Memory B cell (primary cell): Measurements from ENCODE around the gene PRKAR2B.

Experiments
- ATAC-seq: fragments of 150-1000 bp; cut with Tn5 transposase; 2 replicates; pipeline ENCODE4 v1.10.0; 2021; ENCODE audit warnings: low read depth, mild to moderate bottlenecking, moderate library complexity
- DNase-seq, 2 donors: peaks; one replicate each; pipeline ENCODE4 v3.0.0; 2022; ENCODE audit warnings: low spot score in 2 of 2
- H3K27ac Mint-ChIP-seq: one replicate; pipeline ENCODE4 v1.8.0; 2022; ENCODE audit warnings: mild to moderate bottlenecking, moderate library complexity, mixed read lengths
- H3K27me3 Mint-ChIP-seq: one replicate; pipeline ENCODE4 v1.8.0; 2022; ENCODE audit warnings: mixed read lengths
- H3K36me3 Mint-ChIP-seq: one replicate; pipeline ENCODE4 v1.8.0; 2022; ENCODE audit warnings: mild to moderate bottlenecking, mixed read lengths
- H3K4me1 Mint-ChIP-seq: one replicate; pipeline ENCODE4 v1.8.0; 2022; ENCODE audit warnings: mixed read lengths
- H3K4me3 Mint-ChIP-seq: one replicate; pipeline ENCODE4 v1.8.0; 2022; ENCODE audit warnings: mild to moderate bottlenecking, moderate library complexity, mixed read lengths
- H3K9me3 Mint-ChIP-seq: one replicate; pipeline ENCODE4 v1.8.0; 2022; ENCODE audit warnings: mixed read lengths

PRKAR2B gene

GRCh38 chr7:107068156-107068555 is 23.7 kb downstream of the PRKAR2B start:
- H3K4me1 Mint-ChIP-seq: peaks cover 3% of the 10 kb centered on the region
- ATAC-seq (no peak), DNase-seq (no peak)
- no peaks in the 10 kb centered on the region for H3K9me3 Mint-ChIP-seq
- no peaks in the 10 kb centered on the region for H3K36me3 Mint-ChIP-seq
- H3K4me3 Mint-ChIP-seq: no peak overlapping the region
- no peak overlapping the region for H3K27ac Mint-ChIP-seq
- peaks cover 1% of the 10 kb centered on the region for H3K27me3 Mint-ChIP-seq

DNA sequence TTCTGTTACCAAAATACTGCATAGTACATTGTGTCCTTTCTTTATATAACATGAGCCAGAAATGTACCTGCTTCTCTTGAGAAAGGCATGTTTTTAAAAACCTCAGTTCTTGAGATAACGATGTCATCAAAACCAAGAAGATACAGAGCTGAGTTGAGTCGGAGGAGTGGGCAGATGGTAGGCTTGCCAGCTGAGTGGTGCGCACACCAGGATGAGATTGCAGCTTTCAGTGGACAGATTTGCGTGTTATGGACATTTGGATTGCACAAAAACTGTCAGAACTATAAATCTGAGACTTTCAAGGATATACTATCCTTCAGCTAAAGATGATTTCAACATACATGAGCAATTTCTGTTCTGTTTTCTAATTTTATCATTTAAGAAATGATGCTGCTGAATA is 25.0 kb downstream of the PRKAR2B start:
- Mint-ChIP-seq H3K4me1 (peaks cover 3% of the 10 kb centered on the region), H3K27me3 (peaks cover 1% of the 10 kb centered on the region), H3K4me3 (no peak overlapping the region), H3K27ac (no peak overlapping the region), H3K9me3 (no peaks in the 10 kb centered on the region), H3K36me3 (no peaks in the 10 kb centered on the region)
- DNase-seq (no peak), ATAC-seq (no peak)

DNA sequence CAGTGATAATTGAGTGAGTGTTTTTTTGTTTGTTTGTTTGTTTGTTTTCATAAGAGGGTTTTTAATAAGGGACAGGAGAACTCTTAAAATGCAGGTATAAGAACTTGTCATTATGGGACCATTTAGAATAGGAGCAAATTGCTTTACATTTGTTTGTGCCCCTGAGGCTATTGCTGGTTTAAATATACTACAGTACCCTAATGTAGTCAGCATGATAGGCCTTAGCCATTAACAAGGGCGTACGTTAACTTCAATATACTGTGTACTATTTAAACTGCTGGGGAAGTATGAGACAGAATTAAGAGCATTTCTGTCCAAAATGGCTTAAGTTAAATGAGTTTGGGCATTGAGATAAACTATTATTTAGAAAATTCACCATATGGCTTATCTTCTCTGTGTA is 26.2 kb downstream of the PRKAR2B start:
- ATAC-seq (no peak), DNase-seq (no peak)
- peaks cover 1% of the 10 kb centered on the region for H3K27me3 Mint-ChIP-seq
- no peak overlapping the region for H3K27ac Mint-ChIP-seq
- peaks cover 3% of the 10 kb centered on the region for H3K4me1 Mint-ChIP-seq
- no peaks in the 10 kb centered on the region for H3K9me3 Mint-ChIP-seq
- H3K36me3 Mint-ChIP-seq: no peaks in the 10 kb centered on the region
- H3K4me3 Mint-ChIP-seq: no peak overlapping the region

GRCh38 chr7:107071129-107071528 is 26.6 kb downstream of the PRKAR2B start:
- no peak for ATAC-seq
- Mint-ChIP-seq H3K27me3 (peaks cover under 1% of the 10 kb centered on the region), H3K4me3 (no peak overlapping the region), H3K9me3 (no peaks in the 10 kb centered on the region), H3K27ac (no peak overlapping the region), H3K4me1 (peaks cover 3% of the 10 kb centered on the region), H3K36me3 (no peaks in the 10 kb centered on the region)
- DNase-seq: no peak

DNA sequence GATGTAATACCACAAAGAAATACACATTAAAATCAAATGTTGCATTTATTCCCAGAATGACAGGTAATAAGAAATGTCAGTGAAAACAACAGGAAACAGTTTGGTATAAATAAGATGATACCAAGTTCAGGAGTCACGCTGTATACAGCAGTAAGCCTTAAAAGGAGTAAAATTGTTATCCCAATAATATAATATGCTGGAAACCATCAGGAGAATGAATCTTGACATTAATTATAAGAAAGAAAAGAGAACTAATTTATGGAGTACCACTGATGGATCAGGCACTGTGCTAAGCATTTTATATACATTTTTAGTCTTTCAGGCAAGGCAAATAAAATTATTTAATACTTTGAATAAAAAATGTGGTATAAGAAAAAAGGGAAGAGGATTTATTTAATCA is 27.6 kb downstream of the PRKAR2B start:
- peaks cover 3% of the 10 kb centered on the region for H3K4me1 Mint-ChIP-seq
- H3K27ac Mint-ChIP-seq: no peak overlapping the region
- DNase-seq: no peak
- H3K36me3 Mint-ChIP-seq: no peaks in the 10 kb centered on the region
- H3K27me3 Mint-ChIP-seq: no peaks in the 10 kb centered on the region
- no peak for ATAC-seq
- H3K4me3 Mint-ChIP-seq: no peak overlapping the region
- no peaks in the 10 kb centered on the region for H3K9me3 Mint-ChIP-seq

DNA sequence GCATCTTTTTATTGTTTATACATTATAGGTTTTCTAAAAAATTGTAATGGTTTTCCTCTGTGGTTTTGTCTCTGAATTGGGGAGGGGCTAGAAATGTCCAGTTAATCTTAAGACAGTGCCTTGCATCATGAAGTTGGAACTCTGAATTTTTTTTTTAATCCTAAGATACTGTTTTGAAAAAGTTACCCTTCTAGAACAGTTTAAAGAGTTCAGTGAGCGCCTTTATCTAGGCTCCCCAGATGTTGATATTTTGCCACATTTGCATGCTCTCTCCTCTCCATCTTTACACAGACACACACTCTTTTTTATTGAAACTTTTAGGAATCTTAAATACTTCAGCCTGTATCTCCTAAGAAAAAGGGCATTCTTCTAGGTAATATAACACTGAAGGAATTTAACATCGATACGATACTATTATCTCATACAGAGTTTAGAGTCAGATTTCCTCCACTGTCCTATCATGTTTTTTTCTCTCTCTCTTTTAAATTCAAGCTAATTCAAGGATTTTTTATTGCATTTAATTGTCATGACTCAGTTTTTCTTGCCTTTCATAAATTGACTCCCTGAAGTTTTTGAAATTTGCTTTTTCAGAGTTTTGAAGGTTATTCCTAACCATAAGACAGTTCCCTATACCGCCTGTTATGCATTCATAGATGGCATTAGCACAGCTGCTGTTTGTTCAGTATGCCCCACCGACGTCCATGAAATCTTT is 31.5 kb downstream of the PRKAR2B start:
- no peaks in the 10 kb centered on the region for H3K9me3 Mint-ChIP-seq
- H3K27me3 Mint-ChIP-seq: no peaks in the 10 kb centered on the region
- H3K27ac Mint-ChIP-seq: no peak overlapping the region
- no peak for DNase-seq
- no peaks in the 10 kb centered on the region for H3K4me1 Mint-ChIP-seq
- no peaks in the 10 kb centered on the region for H3K36me3 Mint-ChIP-seq
- no peak for ATAC-seq
- no peak overlapping the region for H3K4me3 Mint-ChIP-seq

DNA sequence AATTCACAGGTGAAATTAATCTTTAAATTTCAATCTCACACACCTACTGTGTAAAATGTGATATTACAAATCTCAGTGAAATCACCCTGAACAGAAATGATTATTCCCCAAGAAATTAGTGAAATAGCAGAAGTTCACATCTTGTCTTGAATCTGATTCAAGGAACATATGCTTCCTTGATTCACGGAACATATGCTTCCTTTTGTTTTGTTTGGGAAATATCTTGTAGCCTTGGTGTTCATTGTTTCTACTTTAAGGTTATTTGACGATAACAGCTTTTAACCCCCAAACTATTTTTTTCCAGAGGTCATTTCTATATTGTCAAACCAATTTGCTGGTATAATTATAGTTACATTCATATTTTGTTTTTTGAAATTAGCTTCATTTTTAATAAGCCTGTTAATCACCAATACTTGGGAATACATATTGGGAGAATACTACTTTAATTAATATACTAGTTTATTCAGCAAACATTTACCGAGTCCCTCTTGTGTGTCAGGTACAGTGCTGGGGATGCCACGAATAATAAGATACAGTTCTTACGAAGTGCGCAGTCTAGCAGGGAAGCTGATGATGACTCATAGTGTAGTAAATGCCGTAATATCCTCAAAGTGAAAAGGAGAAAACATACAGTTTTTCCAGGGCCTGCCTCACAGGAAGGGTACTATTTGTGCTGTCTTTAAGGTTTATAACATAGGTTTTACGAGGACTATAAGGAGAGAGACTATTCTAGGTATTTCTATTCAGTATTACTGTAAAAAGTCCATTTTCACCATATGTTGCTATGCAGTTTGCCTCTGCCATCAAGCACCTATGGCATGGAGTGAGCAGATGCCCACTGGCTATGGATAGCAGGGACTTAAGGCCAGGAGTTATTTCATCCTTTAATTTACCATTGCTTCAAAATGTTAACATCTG is 32.5 kb downstream of the PRKAR2B start:
- Mint-ChIP-seq H3K27ac (no peak overlapping the region), H3K27me3 (no peaks in the 10 kb centered on the region), H3K4me3 (no peak overlapping the region), H3K36me3 (no peaks in the 10 kb centered on the region), H3K9me3 (no peaks in the 10 kb centered on the region), H3K4me1 (no peaks in the 10 kb centered on the region)
- ATAC-seq (no peak), DNase-seq (no peak)

- Mint-ChIP-seq H3K4me3 (no peak overlapping the region), H3K36me3 (no peaks in the 10 kb centered on the region), H3K9me3 (no peaks in the 10 kb centered on the region), H3K4me1 (no peaks in the 10 kb centered on the region), H3K27me3 (no peaks in the 10 kb centered on the region), H3K27ac (no peak overlapping the region)
- ATAC-seq (no peak), DNase-seq (no peak)
Measured at GRCh38 chr7:107077699-107078516, 33.4 kb downstream of the PRKAR2B start.

- Mint-ChIP-seq H3K36me3 (no peaks in the 10 kb centered on the region), H3K27ac (no peak overlapping the region)
Measured at GRCh38 chr7:107078517-107078966, 34.0 kb downstream of the PRKAR2B start.

DNA sequence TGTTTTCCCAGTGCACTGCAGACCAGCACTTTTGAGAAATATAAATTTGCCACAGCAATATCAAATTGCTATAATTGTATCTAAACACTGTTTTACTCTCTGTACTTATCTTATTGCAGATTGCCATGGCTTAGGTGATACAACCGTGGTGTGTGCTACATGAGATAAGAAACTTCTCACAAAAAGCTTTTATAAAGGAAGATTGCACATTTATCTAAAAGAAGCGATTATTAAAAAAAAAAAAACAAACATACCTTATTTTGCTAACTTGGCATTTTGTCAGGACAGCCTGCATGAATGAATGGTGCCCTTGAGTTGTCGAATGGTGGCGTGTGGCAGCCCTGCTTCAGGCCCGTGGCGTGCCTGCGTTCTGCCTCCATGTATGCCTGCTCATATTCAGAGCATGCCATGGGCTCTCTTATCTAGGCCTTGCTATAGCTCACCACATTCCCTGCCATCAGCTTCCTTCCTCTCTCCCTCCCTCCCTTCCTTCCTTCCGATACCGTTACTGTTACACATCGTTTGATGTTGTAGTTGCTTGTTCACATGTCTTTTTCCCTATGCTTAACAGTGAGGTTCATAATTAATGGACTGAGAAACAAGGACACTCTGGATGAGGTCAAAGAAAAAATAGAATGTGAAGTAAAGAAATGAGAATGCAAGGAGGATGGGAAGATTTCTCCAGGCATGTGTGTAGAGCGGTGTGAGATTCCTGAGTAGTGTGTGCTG is 34.9 kb downstream of the PRKAR2B start:
- Mint-ChIP-seq H3K27me3 (no peaks in the 10 kb centered on the region), H3K4me3 (no peak overlapping the region), H3K27ac (no peak overlapping the region), H3K4me1 (no peaks in the 10 kb centered on the region), H3K36me3 (no peaks in the 10 kb centered on the region), H3K9me3 (no peaks in the 10 kb centered on the region)
- no peak for DNase-seq
- no peak for ATAC-seq

More at GRCh38 chr7:107078517-107078966, 34.0 kb downstream of the PRKAR2B start:
- H3K27me3 Mint-ChIP-seq: no peaks in the 10 kb centered on the region
- no peaks in the 10 kb centered on the region for H3K9me3 Mint-ChIP-seq
- ATAC-seq: no peak
- DNase-seq: no peak
- no peak overlapping the region for H3K4me3 Mint-ChIP-seq
- H3K4me1 Mint-ChIP-seq: no peaks in the 10 kb centered on the region

DNA sequence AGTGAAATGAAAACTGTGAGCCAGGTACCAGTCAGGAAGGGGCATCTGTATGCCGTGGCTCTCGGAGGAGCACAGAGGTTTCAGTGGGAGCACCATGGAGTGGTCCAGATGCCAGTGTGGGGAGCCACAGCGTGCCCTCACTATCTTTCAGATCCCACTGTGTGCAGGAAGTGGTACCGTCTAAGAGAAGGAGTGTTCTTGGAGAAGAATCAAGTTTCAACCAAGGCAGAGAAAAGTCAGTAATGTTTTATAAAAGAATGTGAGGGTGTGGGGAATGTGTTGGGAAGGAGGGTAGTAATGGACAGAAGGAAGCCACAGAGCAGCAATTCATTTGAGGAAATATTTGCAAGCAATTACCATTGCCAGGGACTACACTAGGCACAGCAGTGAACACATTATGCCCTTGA is 35.6 kb downstream of the PRKAR2B start:
- Mint-ChIP-seq H3K36me3 (no peaks in the 10 kb centered on the region), H3K9me3 (no peaks in the 10 kb centered on the region), H3K27me3 (no peaks in the 10 kb centered on the region), H3K27ac (no peak overlapping the region), H3K4me1 (no peaks in the 10 kb centered on the region), H3K4me3 (no peak overlapping the region)
- DNase-seq (no peak), ATAC-seq (no peak)

GRCh38 chr7:107080533-107080932 is 36.0 kb downstream of the PRKAR2B start:
- H3K27me3 Mint-ChIP-seq: no peaks in the 10 kb centered on the region
- H3K4me1 Mint-ChIP-seq: no peaks in the 10 kb centered on the region
- H3K27ac Mint-ChIP-seq: no peak overlapping the region
- no peak for ATAC-seq
- H3K4me3 Mint-ChIP-seq: no peak overlapping the region
- H3K36me3 Mint-ChIP-seq: no peaks in the 10 kb centered on the region
- DNase-seq: no peak
- H3K9me3 Mint-ChIP-seq: no peaks in the 10 kb centered on the region

DNA sequence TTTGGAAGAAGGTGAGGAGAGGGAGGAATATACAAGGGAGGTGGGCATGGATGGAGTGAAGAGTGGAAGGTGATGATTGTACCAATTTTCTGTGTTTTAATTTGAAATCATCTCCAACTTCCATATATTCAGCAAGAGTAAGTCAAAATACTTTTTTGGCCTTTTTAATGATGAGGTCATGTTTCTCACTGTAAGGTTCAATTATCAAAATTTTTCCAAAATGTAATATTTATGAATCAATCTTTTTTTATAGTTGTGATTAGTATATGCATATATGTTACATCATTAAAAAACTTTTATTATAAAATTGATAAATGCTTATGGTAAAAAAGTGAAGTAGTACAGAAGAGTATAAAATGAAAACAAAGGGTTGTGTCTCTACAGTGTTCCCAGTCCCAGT is 40.7 kb downstream of the PRKAR2B start:
- no peak overlapping the region for H3K27ac Mint-ChIP-seq
- no peak overlapping the region for H3K4me3 Mint-ChIP-seq
- no peaks in the 10 kb centered on the region for H3K9me3 Mint-ChIP-seq
- H3K4me1 Mint-ChIP-seq: no peaks in the 10 kb centered on the region
- ATAC-seq (no peak), DNase-seq (no peak)
- peaks cover 3% of the 10 kb centered on the region for H3K27me3 Mint-ChIP-seq
- H3K36me3 Mint-ChIP-seq: no peaks in the 10 kb centered on the region
